Endothelial cell of umbilical vein (primary cell): ENCODE data around the gene EPX. TPM values are rescaled to one million over a fixed set of nuclear protein-coding genes. Genes with fewer than 3 reads are reported as not detected.

ENCODE experiments used
- BruUV-seq: library from RNA; stranded (reverse); fragments of 400-500 nt; replicated peaks from 2 replicates; lab custom pipeline; 2021; lab: Mats Ljungman, UMichigan
- CTCF ChIA-PET: fragments of 300-600, 350-600 bp; sonication (Branson Sonifier 250); formaldehyde crosslinking; loops from one replicate; lab custom pipeline; 2021; ENCODE audit warnings: antibody characterized with exemption, inconsistent platforms; lab: Charles Lee
- POLR2A ChIA-PET: fragments of 300-600, 350-600 bp; sonication (Branson Sonifier 250); formaldehyde crosslinking; loops from one replicate; lab custom pipeline; 2021; ENCODE audit warnings: antibody characterized with exemption, inconsistent platforms; lab: Charles Lee
- DNase-seq: peaks from one replicate; pipeline ENCODE4 v3.0.0-alpha.2; 2011; ENCODE audit warnings: low read depth, low spot score
- FAIRE-seq: peaks from 2 replicates; lab custom pipeline; 2011; peaks lifted over from hg19 to GRCh38; lab: Jason Lieb, UNC
- H2AFZ ChIP-seq: 2 replicates; pipeline ENCODE4 v1.6.0; 2012; ENCODE audit warnings: low read depth, low read length, control low read depth, inconsistent platforms
- H3K27ac ChIP-seq: 2 replicates; pipeline ENCODE4 v1.5.1; 2011; ENCODE audit warnings: low read depth, mild to moderate bottlenecking, control low read depth, low read length, moderate library complexity; ENCODE audit not compliant: insufficient read depth
- H3K27me3 ChIP-seq, 2 experiments: 2 replicates each; pipeline versions ENCODE4 v1.6.0 to v1.6.1; 2011; ENCODE audit warnings: low read length in 2 of 2, mixed read lengths in 1 of 2; ENCODE audit not compliant: control insufficient read depth in 2 of 2, insufficient read depth in 2 of 2
- H3K36me3 ChIP-seq, 2 experiments: 2 replicates in 1 of 2; 3 replicates in 1 of 2; pipeline ENCODE4 v1.5.1; 2011; ENCODE audit warnings: low read length in 2 of 2, mild to moderate bottlenecking in 1 of 2, moderate library complexity in 1 of 2; ENCODE audit not compliant: control insufficient read depth in 2 of 2, insufficient read depth in 2 of 2; ENCODE audit errors: extremely low read depth in 1 of 2
- H3K4me1 ChIP-seq: 3 replicates; pipeline ENCODE4 v1.5.1; 2011; ENCODE audit warnings: mild to moderate bottlenecking, low read length; ENCODE audit not compliant: control insufficient read depth, insufficient read depth; ENCODE audit errors: extremely low read depth
- H3K4me2 ChIP-seq: 2 replicates; pipeline ENCODE4 v1.6.1; 2011; ENCODE audit warnings: low read length, control low read depth, mixed read lengths; ENCODE audit not compliant: insufficient read depth
- H3K4me3 ChIP-seq, 3 experiments: fragments of 200-600 bp in 1 of 3; sonication (generic), shearing (Covaris generic) in 1 of 3; replicated peaks in 1 of 3; 2 replicates each; pipeline ENCODE4 v1.5.1; 2011 to 2016; ENCODE audit warnings: control low read depth in 3 of 3, low read length in 3 of 3, mild to moderate bottlenecking in 2 of 3, inconsistent platforms in 1 of 3, low read depth in 1 of 3, moderate library complexity in 1 of 3; ENCODE audit not compliant: insufficient read depth in 1 of 3
- H3K79me2 ChIP-seq: 2 replicates; pipeline ENCODE4 v1.6.0; 2012; ENCODE audit warnings: low read length, inconsistent platforms; ENCODE audit not compliant: control insufficient read depth, insufficient read depth
- H3K9ac ChIP-seq: replicated peaks from 2 replicates; pipeline ENCODE3; 2011; ENCODE audit warnings: low read length, control low read depth; ENCODE audit not compliant: insufficient read depth; ENCODE audit errors: extremely low read depth
- H3K9me1 ChIP-seq: replicated peaks from 3 replicates; pipeline ENCODE4 v1.6.0; 2011; ENCODE audit warnings: mild to moderate bottlenecking, low read length; ENCODE audit not compliant: control insufficient read depth, insufficient read depth; ENCODE audit errors: extremely low read depth
- H3K9me3 ChIP-seq: replicated peaks from 2 replicates; pipeline ENCODE4 v1.5.1; 2012; ENCODE audit warnings: low read length, inconsistent platforms; ENCODE audit not compliant: control insufficient read depth, insufficient read depth
- H4K20me1 ChIP-seq: replicated peaks from 2 replicates; pipeline ENCODE3; 2011; ENCODE audit warnings: mild to moderate bottlenecking, low read length; ENCODE audit not compliant: control insufficient read depth, insufficient read depth; ENCODE audit errors: extremely low read depth
- CTCF ChIP-seq, 2 donors: IDR thresholded peaks; 1 replicate in 1 of 2; 2 replicates in 1 of 2; pipeline ENCODE4 v1.5.1; 2011; ENCODE audit warnings: low read length in 2 of 2, mild to moderate bottlenecking in 2 of 2, moderate library complexity in 2 of 2, control low read depth in 1 of 2, inconsistent platforms in 1 of 2, low read depth in 1 of 2; ENCODE audit not compliant: insufficient read depth in 1 of 2; ENCODE audit errors: extremely low read depth in 1 of 2
- EZH2 ChIP-seq: IDR thresholded peaks from 2 replicates; pipeline ENCODE4 v1.6.1; 2012; ENCODE audit warnings: borderline replicate concordance, low read depth, mild to moderate bottlenecking, moderate library complexity, low read length, inconsistent platforms; ENCODE audit not compliant: severe bottlenecking
- FOS ChIP-seq: IDR thresholded peaks from 2 replicates; pipeline ENCODE4 v1.6.1; 2011; ENCODE audit warnings: mild to moderate bottlenecking, low read length, moderate library complexity, borderline replicate concordance; ENCODE audit not compliant: insufficient read depth
- GATA2 ChIP-seq: IDR thresholded peaks from 2 replicates; pipeline ENCODE4 v1.7.0; 2011; ENCODE audit warnings: low read depth, mild to moderate bottlenecking, moderate library complexity, mixed read lengths, low read length; ENCODE audit not compliant: insufficient read length, insufficient read depth
- JUN ChIP-seq: IDR thresholded peaks from 2 replicates; pipeline ENCODE4 v1.6.1; 2011; ENCODE audit warnings: borderline replicate concordance, low read depth; ENCODE audit not compliant: insufficient read length, insufficient read depth
- MAX ChIP-seq: IDR thresholded peaks from 2 replicates; pipeline ENCODE4 v1.6.1; 2011; ENCODE audit not compliant: insufficient read depth, insufficient read length
- MYC ChIP-seq: IDR thresholded peaks from one replicate; pipeline ENCODE4 v1.6.1; 2011; ENCODE audit warnings: mild to moderate bottlenecking, low read depth, low read length
- POLR2A ChIP-seq: IDR thresholded peaks from 2 replicates; pipeline ENCODE4 v1.6.1; 2012; ENCODE audit warnings: low read depth, mild to moderate bottlenecking, control low read depth, low read length
- POLR2AphosphoS5 ChIP-seq: IDR thresholded peaks from 2 replicates; pipeline ENCODE4 v1.6.1; 2012; ENCODE audit warnings: low read depth, mild to moderate bottlenecking, control low read depth, low read length, moderate library complexity; ENCODE audit not compliant: insufficient read depth
- dilution Hi-C: fragments of 300-500 bp; cut with MboI; formaldehyde crosslinking; loops from one replicate; pipeline ENCODE4 v1.15.0; 2019; ENCODE audit warnings: low sequenced_read_pairs; ENCODE audit not compliant: extremely low pct_ligation_motif_present
- intact Hi-C: fragments of 100-400 bp; cut with micrococcal nuclease; formaldehyde crosslinking; loops from one replicate; pipeline ENCODE4 v1.10.0; 2022
- polyA plus RNA-seq, 4 experiments: library from polyadenylated mRNA; depleted of rRNA in 3 of 4; stranded (reverse) in 3 of 4; unstranded in 1 of 4; fragments of >200 nt; gene quantifications; 2 replicates each; pipeline versions ENCODE4 v1.2.1 to v1.2.3, GENCODE V29; 2011 to 2012; ENCODE audit warnings: missing spikeins in 1 of 4
- total RNA-seq: library from RNA; stranded (reverse); gene quantifications from 2 replicates; pipeline ENCODE4 v1.2.3, GENCODE V29; 2021

The EPX gene
- total and polyA plus RNA-seq, 2 donors (not counting 3 experiments of a cell fraction or from before 2014, with no cell fraction given), result not detected

DNA sequence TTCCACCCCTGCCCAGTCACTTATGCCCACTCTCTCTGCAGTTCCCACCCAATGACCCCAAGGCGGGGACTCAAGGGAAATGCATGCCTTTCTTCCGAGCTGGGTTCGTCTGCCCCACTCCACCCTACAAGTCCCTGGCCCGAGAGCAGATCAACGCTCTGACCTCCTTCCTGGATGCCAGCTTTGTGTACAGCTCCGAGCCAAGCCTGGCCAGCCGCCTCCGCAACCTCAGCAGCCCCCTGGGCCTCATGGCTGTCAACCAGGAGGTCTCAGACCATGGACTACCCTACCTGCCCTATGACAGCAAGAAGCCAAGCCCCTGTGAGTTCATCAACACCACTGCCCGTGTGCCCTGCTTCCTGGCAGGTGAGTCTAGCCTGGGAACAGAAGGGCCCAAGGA lies 59.6 kb downstream of the EPX start:
- no peak for FAIRE-seq
- H3K27ac ChIP-seq, result no peak overlapping the region
- no peak for DNase-seq
- intact Hi-C loops (no loop called here), dilution Hi-C loops (no loop called here)
- H3K4me2 ChIP-seq, result no peak overlapping the region
- no peaks in the 10 kb centered on the region for H3K9me1 ChIP-seq
- no peaks in the 10 kb centered on the region for H3K9me3 ChIP-seq
- H2AFZ ChIP-seq, result no peak overlapping the region
- ChIA-PET CTCF (no interaction called here), POLR2A (interaction anchor here (0.6 kb wide), 1 partner anchor 114 kb away, joined by 4 read pairs; no protein-coding TSS in a partner anchor)
- H3K36me3 ChIP-seq, result no peaks in the 10 kb centered on the region
- H3K27me3 ChIP-seq, result peaks cover 24 to 25% of the 10 kb centered on the region in 2 experiments
- H3K79me2 ChIP-seq, result no peaks in the 10 kb centered on the region
- H4K20me1 ChIP-seq, result no peaks in the 10 kb centered on the region
- H3K9ac ChIP-seq, result no peak overlapping the region
- BruUV-seq, result no TSS peak
- H3K4me1 ChIP-seq, result no peaks in the 10 kb centered on the region
- TF ChIP-seq GATA2, result no peak
- no peak for TF ChIP-seq EZH2
- TF ChIP-seq JUN, result no peak
- TF ChIP-seq CTCF (IDR thresholded peaks at IDR 0.05; ENCODE audit: extremely low read depth in 1 of 2, insufficient read depth in 1 of 2, low read depth in 1 of 2, low read length in 2 of 2), result no peak
- TF ChIP-seq POLR2A, result no peak
- TF ChIP-seq POLR2AphosphoS5, result no peak
- H3K4me3 ChIP-seq, result no peak overlapping the region

- Histone ChIP-seq H3K27me3 (peaks cover 18 to 21% of the 10 kb centered on the region in 2 experiments), H3K27ac (no peak overlapping the region), H3K4me3 (no peak overlapping the region), H4K20me1 (no peaks in the 10 kb centered on the region), H3K9ac (no peak overlapping the region), H3K36me3 (no peaks in the 10 kb centered on the region), H3K4me2 (no peak overlapping the region), H3K9me3 (no peaks in the 10 kb centered on the region), H3K9me1 (no peaks in the 10 kb centered on the region), H3K4me1 (no peaks in the 10 kb centered on the region), H2AFZ (no peak overlapping the region), H3K79me2 (no peaks in the 10 kb centered on the region)
- TF ChIP-seq MYC (no peak), GATA2 (no peak), POLR2A (no peak), JUN (no peak), FOS (no peak), EZH2 (no peak), POLR2AphosphoS5 (no peak), CTCF (IDR thresholded peaks at IDR 0.05; ENCODE audit: extremely low read depth in 1 of 2, insufficient read depth in 1 of 2, low read depth in 1 of 2, low read length in 2 of 2) (no peak), MAX (no peak)
- DNase-seq, result no peak
- FAIRE-seq, result no peak
- CTCF ChIA-PET, result no interaction called here
- BruUV-seq, result no TSS peak
- intact Hi-C loops, result no loop called here
- POLR2A ChIA-PET, result interaction anchor here (0.6 kb wide), 1 partner anchor 113 kb away, joined by 4 read pairs; no protein-coding TSS in a partner anchor
- dilution Hi-C loops, result no loop called here
These were observed 60.6 kb downstream of the EPX start for GRCh38 chr17:58253082-58253481.
